ENCODE results near the gene SLC38A1. TPM values are rescaled to one million over a fixed set of nuclear protein-coding genes. Genes with fewer than 3 reads are reported as not detected.

The SLC38A1 gene
- total RNA-seq, 2 experiments from 2014 or later, result 114 to 163 TPM

DNA sequence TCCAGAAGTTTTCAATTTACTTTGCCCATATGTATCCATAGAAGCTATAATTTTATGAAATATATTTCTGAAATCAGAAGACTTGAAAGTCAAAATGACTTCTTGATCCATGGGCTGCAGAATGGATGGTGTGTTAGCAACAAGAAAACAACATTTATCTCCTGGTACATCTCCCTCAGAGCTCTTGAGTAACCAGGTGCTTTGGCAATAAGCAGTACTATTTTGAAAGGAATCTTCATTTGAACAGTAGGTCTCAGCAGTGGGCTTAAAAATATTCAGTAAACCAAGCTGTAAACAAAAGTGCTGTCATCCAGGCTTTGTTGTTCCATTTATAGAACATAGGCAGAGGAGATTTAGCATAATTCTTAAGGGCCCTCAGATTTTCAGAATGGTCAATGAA is 100.4 kb downstream of the SLC38A1 start:
- Histone ChIP-seq H2AFZ (ENCODE audit: low read length) (no peak overlapping the region), H3K9me2 (ENCODE audit: insufficient read depth, low read length) (no peaks in the 10 kb centered on the region), H3K36me3 (ENCODE audit: insufficient read depth, low read length) (no peaks in the 10 kb centered on the region), H3K79me2 (ENCODE audit: insufficient read depth, low read depth, low read length) (no peaks in the 10 kb centered on the region), H3K4me2 (ENCODE audit: low read length) (no peak overlapping the region), H3K4me3 (ENCODE audit: low read depth, low read length, poor library complexity, severe bottlenecking) (no peak overlapping the region), H4K20me1 (ENCODE audit: insufficient read depth, low read length) (no peaks in the 10 kb centered on the region), H3K9me3 (ENCODE audit: low read length) (no peaks in the 10 kb centered on the region), H3K27ac (ENCODE audit: low read depth, low read length, poor library complexity, severe bottlenecking) (no peak overlapping the region), H3K4me1 (ENCODE audit: insufficient read depth, low read length, poor library complexity, severe bottlenecking) (no peaks in the 10 kb centered on the region)
- no TSS peak for BruUV-seq (replicated peaks)
- TF ChIP-seq, protein P1, sequence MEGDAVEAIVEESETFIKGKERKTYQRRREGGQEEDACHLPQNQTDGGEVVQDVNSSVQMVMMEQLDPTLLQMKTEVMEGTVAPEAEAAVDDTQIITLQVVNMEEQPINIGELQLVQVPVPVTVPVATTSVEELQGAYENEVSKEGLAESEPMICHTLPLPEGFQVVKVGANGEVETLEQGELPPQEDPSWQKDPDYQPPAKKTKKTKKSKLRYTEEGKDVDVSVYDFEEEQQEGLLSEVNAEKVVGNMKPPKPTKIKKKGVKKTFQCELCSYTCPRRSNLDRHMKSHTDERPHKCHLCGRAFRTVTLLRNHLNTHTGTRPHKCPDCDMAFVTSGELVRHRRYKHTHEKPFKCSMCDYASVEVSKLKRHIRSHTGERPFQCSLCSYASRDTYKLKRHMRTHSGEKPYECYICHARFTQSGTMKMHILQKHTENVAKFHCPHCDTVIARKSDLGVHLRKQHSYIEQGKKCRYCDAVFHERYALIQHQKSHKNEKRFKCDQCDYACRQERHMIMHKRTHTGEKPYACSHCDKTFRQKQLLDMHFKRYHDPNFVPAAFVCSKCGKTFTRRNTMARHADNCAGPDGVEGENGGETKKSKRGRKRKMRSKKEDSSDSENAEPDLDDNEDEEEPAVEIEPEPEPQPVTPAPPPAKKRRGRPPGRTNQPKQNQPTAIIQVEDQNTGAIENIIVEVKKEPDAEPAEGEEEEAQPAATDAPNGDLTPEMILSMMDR (conservative IDR thresholded peaks at IDR 0.05; ENCODE audit: low read length), result no peak
- TF ChIP-seq EZH2phosphoT487 (IDR thresholded peaks at IDR 0.05; ENCODE audit: borderline replicate concordance, low read depth, low read length), result no peak
- ChIA-PET CTCF (ENCODE audit: unreplicated experiment) (no interaction called here), POLR2A (interaction anchor here (0.9 kb wide), 1 partner anchor 131 kb away, joined by 3 read pairs; no protein-coding TSS in a partner anchor)
- DNase-seq (ENCODE audit: low spot score), result no peak
- intact Hi-C loops (cut with micrococcal nuclease; ENCODE audit: unreplicated experiment), result no loop called here

DNA sequence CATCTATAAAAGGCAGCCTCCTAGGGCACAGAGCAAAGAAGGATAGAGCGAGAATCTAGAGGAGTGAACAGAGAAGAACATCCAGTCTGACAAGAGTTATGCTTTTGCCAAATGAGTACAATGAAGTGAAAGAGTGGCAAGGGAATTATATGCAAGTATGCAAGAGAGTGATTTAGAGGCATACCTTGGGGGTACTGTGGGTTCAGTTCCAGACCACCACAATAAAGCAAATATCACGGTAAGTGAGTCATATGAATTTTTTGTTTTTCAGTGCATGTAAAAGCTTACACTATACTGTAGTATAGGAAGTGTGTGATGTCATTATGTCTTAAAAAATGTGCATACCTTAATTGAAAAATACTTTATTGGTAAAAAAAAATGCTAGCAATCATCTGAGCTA is 101.4 kb downstream of the SLC38A1 start:
- no peaks in the 10 kb centered on the region for H3K9me2 ChIP-seq (ENCODE audit: insufficient read depth, low read length)
- intact Hi-C loops (cut with micrococcal nuclease; ENCODE audit: unreplicated experiment), result no loop called here
- no peaks in the 10 kb centered on the region for H3K79me2 ChIP-seq (ENCODE audit: insufficient read depth, low read depth, low read length)
- DNase-seq (ENCODE audit: low spot score), result no peak
- TF ChIP-seq, protein P1 (conservative IDR thresholded peaks at IDR 0.05; ENCODE audit: low read length), result no peak
- TF ChIP-seq EZH2phosphoT487 (IDR thresholded peaks at IDR 0.05; ENCODE audit: borderline replicate concordance, low read depth, low read length), result no peak
- ChIA-PET POLR2A (interaction anchor here (1.6 kb wide), 1 partner anchor 17 kb away, joined by 3 read pairs; no protein-coding TSS in a partner anchor), CTCF (ENCODE audit: unreplicated experiment) (no interaction called here)
- H3K27ac ChIP-seq (ENCODE audit: low read depth, low read length, poor library complexity, severe bottlenecking), result no peak overlapping the region
- no peaks in the 10 kb centered on the region for H4K20me1 ChIP-seq (ENCODE audit: insufficient read depth, low read length)
- BruUV-seq (replicated peaks), result no TSS peak
- no peaks in the 10 kb centered on the region for H3K4me1 ChIP-seq (ENCODE audit: insufficient read depth, low read length, poor library complexity, severe bottlenecking)
- H3K9me3 ChIP-seq (ENCODE audit: low read length), result no peaks in the 10 kb centered on the region
- H3K4me3 ChIP-seq (ENCODE audit: low read depth, low read length, poor library complexity, severe bottlenecking), result no peak overlapping the region
- H3K4me2 ChIP-seq (ENCODE audit: low read length), result no peak overlapping the region
- no peak overlapping the region for H2AFZ ChIP-seq (ENCODE audit: low read length)
- no peaks in the 10 kb centered on the region for H3K36me3 ChIP-seq (ENCODE audit: insufficient read depth, low read length)

DNA sequence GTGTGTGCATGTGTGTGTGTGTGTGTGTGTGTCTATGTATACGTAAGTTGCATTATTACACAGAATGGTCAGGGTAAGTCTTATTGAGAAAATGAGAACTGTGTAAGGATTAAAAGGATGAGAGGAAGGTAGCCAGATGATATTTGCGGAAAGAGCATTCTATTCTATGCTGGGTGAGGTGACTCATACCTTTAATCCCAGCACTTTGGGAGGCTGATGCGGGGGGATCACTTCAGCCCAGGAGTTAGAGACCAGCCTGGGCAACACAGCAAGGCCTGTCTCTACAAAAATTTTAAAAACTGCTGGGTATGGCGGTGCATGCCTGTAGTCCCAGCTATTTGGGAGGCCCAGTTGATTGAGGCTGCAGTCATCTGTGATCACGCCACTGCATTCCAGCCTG is 103.7 kb downstream of the SLC38A1 start:
- Histone ChIP-seq H3K4me3 (ENCODE audit: low read depth, low read length, poor library complexity, severe bottlenecking) (no peak overlapping the region), H3K36me3 (ENCODE audit: insufficient read depth, low read length) (no peaks in the 10 kb centered on the region), H3K79me2 (ENCODE audit: insufficient read depth, low read depth, low read length) (no peaks in the 10 kb centered on the region), H2AFZ (ENCODE audit: low read length) (no peak overlapping the region), H3K27ac (ENCODE audit: low read depth, low read length, poor library complexity, severe bottlenecking) (no peak overlapping the region), H3K9me3 (ENCODE audit: low read length) (no peaks in the 10 kb centered on the region), H4K20me1 (ENCODE audit: insufficient read depth, low read length) (no peaks in the 10 kb centered on the region), H3K4me2 (ENCODE audit: low read length) (no peak overlapping the region), H3K4me1 (ENCODE audit: insufficient read depth, low read length, poor library complexity, severe bottlenecking) (no peaks in the 10 kb centered on the region), H3K9me2 (ENCODE audit: insufficient read depth, low read length) (no peaks in the 10 kb centered on the region)
- CTCF ChIA-PET (ENCODE audit: unreplicated experiment), result no interaction called here
- BruUV-seq (replicated peaks), result no TSS peak
- TF ChIP-seq, protein P1 (conservative IDR thresholded peaks at IDR 0.05; ENCODE audit: low read length), result no peak
- no peak for TF ChIP-seq EZH2phosphoT487 (IDR thresholded peaks at IDR 0.05; ENCODE audit: borderline replicate concordance, low read depth, low read length)
- intact Hi-C loops (cut with micrococcal nuclease; ENCODE audit: unreplicated experiment), result no loop called here
- DNase-seq (ENCODE audit: low spot score), result no peak
- POLR2A ChIA-PET, result interaction anchor here (0.6 to 1.0 kb wide), 3 partner anchors 29 to 1250 kb away, joined by 3 read pairs; no protein-coding TSS in a partner anchor

All from OCI-LY7 (cell line).